NCI-H446 treated with DMSO at 0.1 percent for 48 hours (cell line): ENCODE measurements around the gene DAB1.

ENCODE experiments used
- DNase-seq: peaks from one replicate; lab custom pipeline; 2025; lab: John Stamatoyannopoulos, UW

The DAB1 gene

GRCh38 chr1:56975446-56975845 lies 448.4 kb downstream of the DAB1 start:
- no peak for DNase-seq

- no peak for DNase-seq
Measured at GRCh38 chr1:56973923-56974742, 449.7 kb downstream of the DAB1 start.

- DNase-seq: no peak
Measured at GRCh38 chr1:56972976-56973375, 450.9 kb downstream of the DAB1 start.

DNA sequence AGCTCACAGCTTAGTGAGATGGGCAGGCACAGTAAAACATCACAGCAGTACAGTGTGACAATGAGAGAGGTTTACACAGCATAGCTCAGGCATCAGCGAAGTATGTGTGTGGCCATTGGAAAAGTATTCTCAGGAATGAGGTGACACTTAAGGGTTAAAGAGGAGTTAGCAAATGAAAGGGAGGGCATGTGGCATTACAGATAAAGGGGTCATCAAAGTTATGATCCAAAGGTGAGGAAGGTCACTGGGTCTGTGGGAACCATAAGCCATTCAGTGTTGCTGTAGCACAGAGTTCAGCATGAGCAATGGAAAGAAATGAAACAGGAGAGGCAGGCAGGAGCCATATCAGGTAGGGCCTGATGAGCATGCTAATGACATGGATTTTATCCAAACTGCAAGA lies 453.6 kb downstream of the DAB1 start:
- no peak for DNase-seq

DNA sequence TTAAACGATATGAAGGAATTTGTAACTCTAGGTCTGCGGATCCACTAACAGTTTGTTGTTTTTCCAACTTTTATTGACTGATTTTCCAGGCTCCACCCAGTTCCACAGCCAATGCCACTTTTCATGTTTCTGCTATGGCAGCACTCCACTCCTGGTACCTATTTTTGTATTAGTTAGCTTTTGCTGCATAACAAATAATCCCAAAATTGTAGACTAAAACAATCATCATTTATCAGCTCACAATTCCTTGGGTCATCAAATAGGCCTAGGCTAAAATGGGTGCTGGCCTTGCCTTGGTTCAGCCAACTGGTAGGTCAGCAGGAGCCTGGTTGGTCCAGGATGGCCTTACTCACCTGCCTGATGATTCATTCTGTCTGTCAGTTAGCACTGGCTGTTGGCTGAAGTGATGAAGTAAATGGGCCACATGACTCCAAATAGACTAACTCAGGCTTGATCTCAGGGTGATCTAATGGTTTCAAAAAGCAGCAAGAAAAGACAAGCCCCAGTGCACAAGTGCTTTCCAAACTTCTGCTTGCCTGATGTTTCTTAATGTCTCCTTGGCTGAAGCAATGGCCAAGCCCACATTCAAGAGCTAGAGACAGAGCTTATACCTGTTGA lies 454.9 kb downstream of the DAB1 start:
- DNase-seq: no peak

- no peak for DNase-seq
Measured at GRCh38 chr1:56967900-56968832, 455.7 kb downstream of the DAB1 start.

DNA sequence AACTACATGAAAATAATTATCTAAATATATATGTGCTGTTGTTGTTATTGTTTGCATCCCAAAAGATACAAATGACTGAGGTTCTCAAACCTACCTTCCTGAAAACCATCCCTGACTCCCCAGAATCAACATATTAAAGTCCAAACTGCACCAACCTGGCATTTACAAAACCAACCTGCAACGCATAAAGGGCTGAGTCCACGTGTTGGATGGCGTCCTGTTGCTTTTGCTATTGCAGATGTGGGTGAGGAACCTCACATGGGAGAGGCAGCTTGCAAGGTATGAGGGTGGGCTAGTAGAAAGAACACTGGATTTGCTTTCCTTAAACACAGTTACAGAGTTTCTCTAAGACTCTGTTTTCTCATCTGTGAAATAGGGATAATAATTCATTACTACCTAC lies 456.5 kb downstream of the DAB1 start:
- DNase-seq: no peak

DNA sequence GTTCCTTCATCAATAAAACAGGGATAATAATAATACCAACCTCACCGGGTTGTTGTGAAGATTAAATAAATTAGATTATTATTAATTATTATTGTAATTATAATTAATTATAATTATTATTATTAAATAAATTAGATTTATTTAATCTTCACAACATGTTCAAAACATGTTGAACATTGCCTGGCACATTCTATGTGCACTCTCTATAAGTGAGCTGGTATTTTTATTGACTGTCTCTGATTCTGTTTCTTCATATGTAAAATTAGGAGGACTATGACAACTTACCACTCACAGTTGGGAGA lies 457.2 kb downstream of the DAB1 start:
- DNase-seq: no peak

DNA sequence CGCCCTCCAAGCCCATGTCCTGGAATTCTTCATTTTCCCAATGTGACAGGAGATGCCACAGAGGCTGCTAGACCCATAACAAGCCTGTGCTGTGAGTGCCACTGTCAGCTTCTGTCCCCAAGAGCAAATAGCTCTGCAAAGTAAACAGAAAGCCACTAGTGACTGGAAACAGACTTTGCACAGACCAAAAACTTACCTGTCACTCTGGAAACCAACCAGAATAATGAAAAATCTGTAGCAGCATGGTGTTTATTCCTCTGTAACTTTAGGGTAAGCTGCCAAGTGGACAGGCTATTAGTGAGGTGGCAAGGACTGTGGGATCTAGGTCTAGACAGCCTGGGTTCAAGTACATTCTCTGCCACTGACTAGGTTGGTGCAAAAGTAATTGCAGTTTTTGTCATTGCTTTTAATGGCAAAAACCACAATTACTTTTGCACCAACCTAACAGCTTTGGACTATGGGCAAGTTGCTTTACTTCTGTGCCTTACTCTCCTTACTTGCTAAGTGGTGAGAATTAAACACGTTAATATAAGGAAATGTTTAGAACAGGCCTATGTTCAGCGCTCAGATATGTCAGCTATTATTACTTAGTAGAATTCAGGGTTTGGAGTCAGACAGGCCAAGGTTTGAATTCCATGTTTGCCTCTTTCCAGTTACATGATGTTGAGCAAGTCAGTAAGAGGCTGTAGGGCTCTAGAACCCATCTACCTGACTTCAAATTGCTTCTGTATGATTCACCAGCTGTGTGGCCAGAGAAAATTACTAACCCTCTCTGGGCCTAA lies 457.8 kb downstream of the DAB1 start, which contains the start of gene C8B:
Gene C8B, minus strand, starts transcription at position 100 of the 782 bp plus-strand sequence. Its CDS starts 67 bp downstream, at position 33.
- no peak for DNase-seq

GRCh38 chr1:56965191-56965590 lies 458.7 kb downstream of the DAB1 start:
- DNase-seq: no peak

DNA sequence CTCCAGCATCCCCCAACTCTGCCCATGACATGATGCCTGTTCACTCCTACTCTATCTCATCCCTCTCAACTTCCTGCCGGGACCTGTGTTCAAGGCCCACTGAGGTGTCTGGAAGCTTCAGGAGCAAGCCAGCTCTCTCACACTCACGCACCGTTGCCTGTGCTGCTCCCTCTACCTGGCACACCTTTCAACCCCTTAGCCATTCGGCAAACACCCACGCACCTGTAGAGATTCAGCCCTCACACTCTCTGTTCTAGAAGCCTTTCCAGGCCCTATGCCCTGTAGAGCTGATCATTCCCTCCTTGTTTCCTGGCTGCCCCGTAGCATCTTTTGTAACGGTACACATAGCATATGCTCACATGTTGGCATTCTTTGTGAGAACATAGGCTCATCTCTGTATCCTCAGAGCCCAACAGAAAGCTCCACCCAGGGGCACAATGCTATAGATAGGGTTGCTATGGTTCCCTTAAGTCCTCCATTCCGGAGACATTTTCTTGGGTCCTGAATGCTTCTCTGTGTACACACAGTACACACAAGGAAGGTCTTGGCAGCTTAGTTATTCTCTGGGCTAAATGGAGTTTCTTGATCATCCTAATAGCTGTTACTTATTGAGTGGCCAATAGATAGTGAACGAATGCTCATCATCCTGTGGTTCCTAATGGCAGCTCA lies 459.4 kb downstream of the DAB1 start:
- DNase-seq: no peak

DNA sequence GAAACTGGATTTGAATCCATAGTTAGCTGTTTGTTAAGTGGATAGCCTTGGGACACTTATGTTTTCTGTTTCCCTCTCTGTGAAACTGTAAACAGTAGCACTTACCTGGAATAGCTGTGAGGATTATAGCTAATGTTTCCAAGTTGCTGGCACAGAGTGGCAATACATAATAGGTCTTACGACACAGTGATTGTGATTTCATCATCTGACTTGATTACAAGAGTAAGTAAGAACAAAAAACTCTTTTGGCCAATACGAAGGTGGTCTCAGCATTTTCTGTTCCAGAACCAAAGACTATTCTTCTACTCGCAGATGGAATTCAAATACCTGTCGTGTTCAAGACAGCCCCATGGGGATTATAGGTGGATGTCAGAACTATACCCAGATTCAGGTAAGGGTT lies 460.2 kb downstream of the DAB1 start:
- no peak for DNase-seq

DNA sequence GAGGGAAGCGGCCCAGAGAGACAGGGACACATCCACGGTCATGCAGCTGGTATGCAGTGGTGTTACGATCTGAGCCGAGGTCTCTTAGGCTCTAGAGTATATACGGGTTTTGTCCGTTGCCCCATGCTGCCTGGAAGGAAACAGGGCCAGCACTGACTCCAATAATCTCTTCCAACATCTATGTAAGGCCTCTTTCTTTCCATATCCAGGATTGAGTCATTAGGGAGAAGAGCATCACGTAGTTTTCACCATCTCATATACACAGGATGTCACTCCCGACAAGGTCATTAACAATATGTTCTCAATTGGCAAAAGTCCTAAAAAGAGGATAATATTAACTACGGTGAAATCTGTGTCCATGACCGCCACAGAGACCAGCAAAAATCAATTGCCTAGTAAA lies 462.4 kb downstream of the DAB1 start:
- no peak for DNase-seq

DNA sequence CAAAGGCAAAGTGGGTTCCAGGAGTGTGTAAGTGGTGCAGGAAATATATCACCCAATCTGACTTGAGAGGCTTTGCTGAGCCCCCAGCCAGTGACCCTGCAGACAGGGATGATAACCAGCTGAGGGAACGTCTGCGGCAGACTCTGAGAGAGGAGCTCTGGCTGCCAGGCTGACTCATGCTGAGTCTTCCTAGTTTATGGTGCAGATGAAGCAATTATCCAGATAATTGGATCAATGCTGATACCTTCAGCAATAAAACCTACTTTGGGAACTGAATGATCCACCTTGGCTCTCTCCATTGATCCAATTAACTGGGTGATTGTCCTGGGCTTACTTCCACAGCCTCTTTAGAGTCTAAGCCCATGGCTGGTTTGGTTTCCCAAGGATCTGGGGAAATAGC lies 465.3 kb downstream of the DAB1 start:
- DNase-seq: no peak

- DNase-seq: no peak
Measured at GRCh38 chr1:56957931-56958330, 465.9 kb downstream of the DAB1 start.

DNA sequence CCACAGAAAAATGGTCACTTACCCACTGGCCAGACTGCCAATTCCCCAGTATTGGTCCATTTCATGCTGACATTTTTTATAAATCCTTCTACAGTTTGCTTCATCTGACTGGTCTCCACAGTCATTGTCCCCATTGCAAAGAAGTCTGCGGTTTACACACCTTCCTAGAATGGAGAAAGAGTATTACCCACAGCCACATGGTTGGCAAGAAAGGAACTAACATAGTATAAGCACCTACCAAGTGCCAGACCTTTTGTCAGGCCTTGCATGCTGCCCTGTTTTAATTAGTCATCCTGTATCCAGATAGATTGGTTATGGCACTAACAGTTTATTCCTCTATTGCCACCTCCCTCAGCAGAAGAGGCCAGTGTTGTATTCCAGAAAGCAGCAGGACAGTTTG lies 469.2 kb downstream of the DAB1 start:
- DNase-seq: no peak

- no peak for DNase-seq
Measured at GRCh38 chr1:56953386-56953785, 470.5 kb downstream of the DAB1 start.

DNA sequence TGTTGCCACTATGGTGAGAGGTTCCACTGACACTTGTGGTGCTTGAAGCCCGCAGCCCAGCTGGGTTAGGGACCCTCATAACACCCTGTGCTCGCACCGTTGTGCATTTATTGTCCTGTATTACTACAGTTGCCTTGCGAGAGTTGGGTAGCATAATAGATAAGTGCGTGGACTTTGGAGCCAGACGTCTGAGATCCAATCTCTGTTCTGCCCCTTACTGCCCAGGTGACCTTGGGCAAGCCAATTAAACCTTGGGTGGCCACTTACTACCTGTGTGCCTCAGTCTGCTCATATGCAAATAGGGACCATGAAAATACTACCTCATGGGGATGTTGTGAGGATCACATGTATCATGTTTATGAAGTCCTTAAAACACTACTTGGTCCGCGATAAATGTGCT lies 471.4 kb downstream of the DAB1 start:
- DNase-seq: no peak

DNA sequence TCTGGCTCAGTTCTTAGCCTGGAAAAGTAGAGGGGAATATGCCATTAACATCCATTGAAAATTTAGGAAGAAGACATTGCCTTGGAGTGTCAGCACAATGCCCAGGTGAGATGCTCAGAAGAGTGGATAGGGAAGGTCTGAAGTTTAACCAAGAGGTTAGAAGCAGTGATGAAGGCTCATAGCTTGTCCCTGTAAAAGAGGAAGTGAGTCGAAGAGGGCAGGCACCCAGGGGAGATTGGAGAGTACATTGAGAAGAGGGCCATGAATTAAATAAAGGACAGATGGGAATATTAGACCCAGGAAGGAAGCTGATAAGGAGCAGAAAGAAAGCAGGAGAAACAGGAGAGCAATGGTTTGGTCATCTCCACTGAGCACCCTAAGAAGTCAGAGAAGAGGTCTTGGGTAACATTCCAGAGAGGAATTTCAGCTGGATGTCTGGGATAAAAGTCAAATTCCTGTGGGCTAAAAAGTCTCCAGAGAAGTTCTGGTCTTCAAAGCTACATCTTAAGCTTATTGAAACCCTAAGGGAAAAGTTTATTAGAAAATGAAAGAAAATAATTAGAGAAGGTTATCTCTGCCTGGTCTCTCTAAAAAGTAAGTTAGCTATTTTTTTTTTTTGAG lies 475.3 kb downstream of the DAB1 start:
- no peak for DNase-seq
